NCI-H226 (cell line): Measurements from ENCODE around the gene CDC42BPA.
"Not testable (repeated sequence)": the region's sequence is repeated elsewhere in the genome, so short reads cannot be mapped to it uniquely, and the experiment has no call there.

Experiments
- DNase-seq: peaks from one replicate; pipeline ENCODE4 v3.0.0-alpha.2; 2015

Gene CDC42BPA

GRCh38 chr1:227257964-227258363 lies 60.3 kb downstream of the CDC42BPA start:
- no peak for DNase-seq

- no peak for DNase-seq
Observed at GRCh38 chr1:227255086-227255732, 63.1 kb downstream of the CDC42BPA start.

GRCh38 chr1:227253065-227253464 lies 65.2 kb downstream of the CDC42BPA start:
- no peak for DNase-seq

GRCh38 chr1:227245613-227246320 lies 72.5 kb downstream of the CDC42BPA start:
- no peak for DNase-seq

GRCh38 chr1:227244339-227245118 lies 73.8 kb downstream of the CDC42BPA start:
- DNase-seq, result no peak

- DNase-seq, result no peak
Observed at GRCh38 chr1:227242811-227243682, 75.2 kb downstream of the CDC42BPA start.

- no peak for DNase-seq
Observed at GRCh38 chr1:227240983-227241382, 77.3 kb downstream of the CDC42BPA start.

GRCh38 chr1:227234998-227235405 lies 83.3 kb downstream of the CDC42BPA start:
- peak; percentile 20 for DNase-seq

- DNase-seq, result not testable (repeated sequence)
Observed at GRCh38 chr1:227231128-227231527, 87.2 kb downstream of the CDC42BPA start.

GRCh38 chr1:227228201-227228600 lies 90.1 kb downstream of the CDC42BPA start:
- DNase-seq, result no peak

GRCh38 chr1:227227761-227228160 lies 90.5 kb downstream of the CDC42BPA start:
- DNase-seq, result no peak

GRCh38 chr1:227225715-227226346 lies 92.5 kb downstream of the CDC42BPA start:
- peak; percentile 48 for DNase-seq

GRCh38 chr1:227223171-227223806 lies 95.0 kb downstream of the CDC42BPA start:
- no peak for DNase-seq

- DNase-seq, result no peak
Observed at GRCh38 chr1:227219715-227220292, 98.5 kb downstream of the CDC42BPA start.

GRCh38 chr1:227218870-227219573 lies 99.3 kb downstream of the CDC42BPA start:
- DNase-seq, result no peak

- no peak for DNase-seq
Observed at GRCh38 chr1:227215863-227216510, 102.3 kb downstream of the CDC42BPA start.

- DNase-seq, result no peak
Observed at GRCh38 chr1:227214207-227214606, 104.1 kb downstream of the CDC42BPA start.

- DNase-seq, result no peak
Observed at GRCh38 chr1:227213426-227213825, 104.9 kb downstream of the CDC42BPA start.

- DNase-seq, result no peak
Observed at GRCh38 chr1:227212164-227212563, 106.1 kb downstream of the CDC42BPA start.

GRCh38 chr1:227210604-227211003 lies 107.7 kb downstream of the CDC42BPA start:
- DNase-seq, result no peak
